ENCODE results near the gene SAFB. TPM values are rescaled to one million over a fixed set of nuclear protein-coding genes. Genes with fewer than 3 reads are reported as not detected.

The SAFB gene
- total and polyA plus RNA-seq, 2 of the 13 experiments (the other 11 are each of a cell fraction or from before 2014, with no cell fraction given): 21.0 to 28.4 TPM

DNA sequence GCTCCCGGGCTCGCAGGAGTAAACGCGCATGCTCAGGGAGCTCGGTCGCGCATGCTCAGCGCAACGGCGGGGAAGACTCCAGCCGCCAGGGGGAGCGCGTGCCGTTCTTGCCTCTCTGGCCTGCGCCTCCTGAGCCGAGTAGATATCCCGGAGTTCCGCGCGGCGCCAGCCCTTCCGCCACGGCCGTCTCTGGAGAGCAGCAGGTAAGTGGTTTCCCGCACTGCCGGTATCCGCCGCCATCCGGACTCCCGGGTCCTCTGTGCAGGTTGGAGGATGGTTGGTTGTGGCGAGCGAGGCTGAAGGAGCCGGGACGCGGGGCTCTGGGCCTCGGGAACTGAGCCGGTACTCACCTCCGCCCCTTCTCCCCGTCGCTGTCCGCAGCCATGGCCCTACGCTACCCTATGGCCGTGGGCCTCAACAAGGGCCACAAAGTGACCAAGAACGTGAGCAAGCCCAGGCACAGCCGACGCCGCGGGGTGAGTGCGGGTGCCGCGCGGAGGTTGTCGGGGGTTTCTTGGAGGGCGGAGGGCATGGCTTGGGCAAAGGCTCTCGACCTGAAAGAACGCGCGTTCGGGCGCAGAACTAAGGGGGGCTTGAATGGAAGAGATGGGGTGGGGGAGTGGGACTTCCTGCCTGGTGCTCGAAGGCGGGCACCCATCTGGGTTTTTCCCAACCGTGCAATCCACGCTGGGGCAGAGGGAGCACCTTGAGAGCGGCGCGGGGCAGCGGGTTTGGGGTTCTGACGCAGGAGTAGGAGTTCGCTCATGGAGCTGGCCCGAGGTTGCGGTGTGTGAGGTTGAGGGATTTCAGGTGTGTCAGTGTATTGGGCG, 67.5 kb downstream of the SAFB start, which contains the start of gene RPL36 (continued):
- TF ChIP-seq ZNF136 (CRISPR knock-in tag; IDR thresholded peaks at IDR 0.05; ENCODE audit: low read depth) (peak; percentile 97), RARA (CRISPR knock-in tag; IDR thresholded peaks at IDR 0.05) (no peak), PTBP1 (IDR thresholded peaks at IDR 0.05; ENCODE audit: low read depth, low read length, poor library complexity, severe bottlenecking) (peak; percentile 51), ZFP36L2 (CRISPR knock-in tag; IDR thresholded peaks at IDR 0.05) (no peak), MIER3 (CRISPR knock-in tag; IDR thresholded peaks at IDR 0.05; ENCODE audit: borderline replicate concordance) (peak; percentile 90), SUZ12 (IDR thresholded peaks at IDR 0.05; ENCODE audit: low read depth, low read length) (no peak), HMGA1 (CRISPR knock-in tag; conservative IDR thresholded peaks at IDR 0.05) (no peak), MEIS1 (CRISPR knock-in tag; IDR thresholded peaks at IDR 0.05; ENCODE audit: borderline replicate concordance) (peak; percentile 76; the same call in 1 of the 2 replicates), CEBPG (CRISPR knock-in tag; IDR thresholded peaks at IDR 0.05) (no peak), HMG20B (CRISPR knock-in tag; conservative IDR thresholded peaks at IDR 0.05) (no peak), HOXA5 (CRISPR knock-in tag; IDR thresholded peaks at IDR 0.05) (peak; percentile 93)
- TF ChIP-seq, protein P1, sequence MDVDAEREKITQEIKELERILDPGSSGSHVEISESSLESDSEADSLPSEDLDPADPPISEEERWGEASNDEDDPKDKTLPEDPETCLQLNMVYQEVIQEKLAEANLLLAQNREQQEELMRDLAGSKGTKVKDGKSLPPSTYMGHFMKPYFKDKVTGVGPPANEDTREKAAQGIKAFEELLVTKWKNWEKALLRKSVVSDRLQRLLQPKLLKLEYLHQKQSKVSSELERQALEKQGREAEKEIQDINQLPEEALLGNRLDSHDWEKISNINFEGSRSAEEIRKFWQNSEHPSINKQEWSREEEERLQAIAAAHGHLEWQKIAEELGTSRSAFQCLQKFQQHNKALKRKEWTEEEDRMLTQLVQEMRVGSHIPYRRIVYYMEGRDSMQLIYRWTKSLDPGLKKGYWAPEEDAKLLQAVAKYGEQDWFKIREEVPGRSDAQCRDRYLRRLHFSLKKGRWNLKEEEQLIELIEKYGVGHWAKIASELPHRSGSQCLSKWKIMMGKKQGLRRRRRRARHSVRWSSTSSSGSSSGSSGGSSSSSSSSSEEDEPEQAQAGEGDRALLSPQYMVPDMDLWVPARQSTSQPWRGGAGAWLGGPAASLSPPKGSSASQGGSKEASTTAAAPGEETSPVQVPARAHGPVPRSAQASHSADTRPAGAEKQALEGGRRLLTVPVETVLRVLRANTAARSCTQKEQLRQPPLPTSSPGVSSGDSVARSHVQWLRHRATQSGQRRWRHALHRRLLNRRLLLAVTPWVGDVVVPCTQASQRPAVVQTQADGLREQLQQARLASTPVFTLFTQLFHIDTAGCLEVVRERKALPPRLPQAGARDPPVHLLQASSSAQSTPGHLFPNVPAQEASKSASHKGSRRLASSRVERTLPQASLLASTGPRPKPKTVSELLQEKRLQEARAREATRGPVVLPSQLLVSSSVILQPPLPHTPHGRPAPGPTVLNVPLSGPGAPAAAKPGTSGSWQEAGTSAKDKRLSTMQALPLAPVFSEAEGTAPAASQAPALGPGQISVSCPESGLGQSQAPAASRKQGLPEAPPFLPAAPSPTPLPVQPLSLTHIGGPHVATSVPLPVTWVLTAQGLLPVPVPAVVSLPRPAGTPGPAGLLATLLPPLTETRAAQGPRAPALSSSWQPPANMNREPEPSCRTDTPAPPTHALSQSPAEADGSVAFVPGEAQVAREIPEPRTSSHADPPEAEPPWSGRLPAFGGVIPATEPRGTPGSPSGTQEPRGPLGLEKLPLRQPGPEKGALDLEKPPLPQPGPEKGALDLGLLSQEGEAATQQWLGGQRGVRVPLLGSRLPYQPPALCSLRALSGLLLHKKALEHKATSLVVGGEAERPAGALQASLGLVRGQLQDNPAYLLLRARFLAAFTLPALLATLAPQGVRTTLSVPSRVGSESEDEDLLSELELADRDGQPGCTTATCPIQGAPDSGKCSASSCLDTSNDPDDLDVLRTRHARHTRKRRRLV (CRISPR knock-in tag; IDR thresholded peaks at IDR 0.05): peak; percentile 91
- TF ChIP-seq, protein P2, sequence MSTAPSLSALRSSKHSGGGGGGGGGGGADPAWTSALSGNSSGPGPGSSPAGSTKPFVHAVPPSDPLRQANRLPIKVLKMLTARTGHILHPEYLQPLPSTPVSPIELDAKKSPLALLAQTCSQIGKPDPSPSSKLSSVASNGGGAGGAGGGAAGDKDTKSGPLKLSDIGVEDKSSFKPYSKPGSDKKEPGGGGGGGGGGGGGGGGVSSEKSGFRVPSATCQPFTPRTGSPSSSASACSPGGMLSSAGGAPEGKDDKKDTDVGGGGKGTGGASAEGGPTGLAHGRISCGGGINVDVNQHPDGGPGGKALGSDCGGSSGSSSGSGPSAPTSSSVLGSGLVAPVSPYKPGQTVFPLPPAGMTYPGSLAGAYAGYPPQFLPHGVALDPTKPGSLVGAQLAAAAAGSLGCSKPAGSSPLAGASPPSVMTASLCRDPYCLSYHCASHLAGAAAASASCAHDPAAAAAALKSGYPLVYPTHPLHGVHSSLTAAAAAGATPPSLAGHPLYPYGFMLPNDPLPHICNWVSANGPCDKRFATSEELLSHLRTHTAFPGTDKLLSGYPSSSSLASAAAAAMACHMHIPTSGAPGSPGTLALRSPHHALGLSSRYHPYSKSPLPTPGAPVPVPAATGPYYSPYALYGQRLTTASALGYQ (CRISPR knock-in tag; IDR thresholded peaks at IDR 0.05): 0 out of 2 replicates have a peak, but pooled peaks have one; percentile 63
- TF ChIP-seq, protein P3, sequence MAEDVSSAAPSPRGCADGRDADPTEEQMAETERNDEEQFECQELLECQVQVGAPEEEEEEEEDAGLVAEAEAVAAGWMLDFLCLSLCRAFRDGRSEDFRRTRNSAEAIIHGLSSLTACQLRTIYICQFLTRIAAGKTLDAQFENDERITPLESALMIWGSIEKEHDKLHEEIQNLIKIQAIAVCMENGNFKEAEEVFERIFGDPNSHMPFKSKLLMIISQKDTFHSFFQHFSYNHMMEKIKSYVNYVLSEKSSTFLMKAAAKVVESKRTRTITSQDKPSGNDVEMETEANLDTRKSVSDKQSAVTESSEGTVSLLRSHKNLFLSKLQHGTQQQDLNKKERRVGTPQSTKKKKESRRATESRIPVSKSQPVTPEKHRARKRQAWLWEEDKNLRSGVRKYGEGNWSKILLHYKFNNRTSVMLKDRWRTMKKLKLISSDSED (CRISPR knock-in tag; IDR thresholded peaks at IDR 0.05): 0 out of 2 replicates have a peak, but pooled peaks have one; percentile 33
- TF ChIP-seq, protein P4, sequence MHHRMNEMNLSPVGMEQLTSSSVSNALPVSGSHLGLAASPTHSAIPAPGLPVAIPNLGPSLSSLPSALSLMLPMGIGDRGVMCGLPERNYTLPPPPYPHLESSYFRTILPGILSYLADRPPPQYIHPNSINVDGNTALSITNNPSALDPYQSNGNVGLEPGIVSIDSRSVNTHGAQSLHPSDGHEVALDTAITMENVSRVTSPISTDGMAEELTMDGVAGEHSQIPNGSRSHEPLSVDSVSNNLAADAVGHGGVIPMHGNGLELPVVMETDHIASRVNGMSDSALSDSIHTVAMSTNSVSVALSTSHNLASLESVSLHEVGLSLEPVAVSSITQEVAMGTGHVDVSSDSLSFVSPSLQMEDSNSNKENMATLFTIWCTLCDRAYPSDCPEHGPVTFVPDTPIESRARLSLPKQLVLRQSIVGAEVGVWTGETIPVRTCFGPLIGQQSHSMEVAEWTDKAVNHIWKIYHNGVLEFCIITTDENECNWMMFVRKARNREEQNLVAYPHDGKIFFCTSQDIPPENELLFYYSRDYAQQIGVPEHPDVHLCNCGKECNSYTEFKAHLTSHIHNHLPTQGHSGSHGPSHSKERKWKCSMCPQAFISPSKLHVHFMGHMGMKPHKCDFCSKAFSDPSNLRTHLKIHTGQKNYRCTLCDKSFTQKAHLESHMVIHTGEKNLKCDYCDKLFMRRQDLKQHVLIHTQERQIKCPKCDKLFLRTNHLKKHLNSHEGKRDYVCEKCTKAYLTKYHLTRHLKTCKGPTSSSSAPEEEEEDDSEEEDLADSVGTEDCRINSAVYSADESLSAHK (CRISPR knock-in tag; IDR thresholded peaks at IDR 0.05; ENCODE audit: borderline replicate concordance): no peak
- TF ChIP-seq, protein P5, sequence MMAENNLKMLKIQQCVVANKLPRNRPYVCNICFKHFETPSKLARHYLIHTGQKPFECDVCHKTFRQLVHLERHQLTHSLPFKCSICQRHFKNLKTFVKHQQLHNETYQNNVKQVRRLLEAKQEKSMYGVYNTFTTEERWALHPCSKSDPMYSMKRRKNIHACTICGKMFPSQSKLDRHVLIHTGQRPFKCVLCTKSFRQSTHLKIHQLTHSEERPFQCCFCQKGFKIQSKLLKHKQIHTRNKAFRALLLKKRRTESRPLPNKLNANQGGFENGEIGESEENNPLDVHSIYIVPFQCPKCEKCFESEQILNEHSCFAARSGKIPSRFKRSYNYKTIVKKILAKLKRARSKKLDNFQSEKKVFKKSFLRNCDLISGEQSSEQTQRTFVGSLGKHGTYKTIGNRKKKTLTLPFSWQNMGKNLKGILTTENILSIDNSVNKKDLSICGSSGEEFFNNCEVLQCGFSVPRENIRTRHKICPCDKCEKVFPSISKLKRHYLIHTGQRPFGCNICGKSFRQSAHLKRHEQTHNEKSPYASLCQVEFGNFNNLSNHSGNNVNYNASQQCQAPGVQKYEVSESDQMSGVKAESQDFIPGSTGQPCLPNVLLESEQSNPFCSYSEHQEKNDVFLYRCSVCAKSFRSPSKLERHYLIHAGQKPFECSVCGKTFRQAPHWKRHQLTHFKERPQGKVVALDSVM (CRISPR knock-in tag; IDR thresholded peaks at IDR 0.05): no peak; the same call in 1 of the 2 replicates
